ENCODE measurements around the gene MMP26.

- no peak for TF ChIP-seq CTCF (IDR thresholded peaks at IDR 0.05; ENCODE audit: low read length)
- no peak for TF ChIP-seq EZH2 (optimal IDR thresholded peaks at IDR 0.05; ENCODE audit: low read depth, low read length)
- TF ChIP-seq EZH2phosphoT487 (IDR thresholded peaks at IDR 0.05; ENCODE audit: low read length): no peak
These were observed 4.7 kb upstream of the MMP26 start for GRCh38 chr11:4699697-4700435.

Data from MM.1S (cell line).